Activated CD4-positive, alpha-beta T cell treated with anti-CD3 and anti-CD28 coated beads, Interleukin-2, amount 50 U/mL, for 4 hours (primary cell): ENCODE data around the gene TSPAN15.
A peak's percentile ranks its signal among the peaks of the same experiment; 100 is the strongest.
"Not testable (repeated sequence)": the region's sequence is repeated elsewhere in the genome, so short reads cannot be mapped to it uniquely, and the experiment has no call there.

ENCODE experiments used
- DNase-seq, 2 experiments: peaks; one replicate each; pipeline ENCODE4 v3.0.0-alpha.2; 2020

Gene TSPAN15

GRCh38 chr10:69505636-69506318 lies 54.5 kb downstream of the TSPAN15 start:
- no peak for DNase-seq

- no peak for DNase-seq
Observed at GRCh38 chr10:69506487-69506833, 55.2 kb downstream of the TSPAN15 start.

- DNase-seq = no peak
Observed at GRCh38 chr10:69506834-69507713, 55.8 kb downstream of the TSPAN15 start.

GRCh38 chr10:69508738-69509340 lies 57.6 kb downstream of the TSPAN15 start:
- no peak for DNase-seq

GRCh38 chr10:69512901-69513300 lies 61.6 kb downstream of the TSPAN15 start:
- DNase-seq = no peak

GRCh38 chr10:69513617-69514016 lies 62.4 kb downstream of the TSPAN15 start:
- DNase-seq = no peak

- peak; percentile 73 to 74 for DNase-seq
Observed at GRCh38 chr10:69515699-69516259, 64.5 kb downstream of the TSPAN15 start.

- no peak for DNase-seq
Observed at GRCh38 chr10:69516316-69516715, 65.1 kb downstream of the TSPAN15 start.

GRCh38 chr10:69516796-69517195 lies 65.5 kb downstream of the TSPAN15 start:
- no peak for DNase-seq

GRCh38 chr10:69517271-69517848 lies 66.1 kb downstream of the TSPAN15 start:
- DNase-seq = no peak

GRCh38 chr10:69527961-69528360 lies 76.7 kb downstream of the TSPAN15 start:
- no peak for DNase-seq

- no peak for DNase-seq
Observed at GRCh38 chr10:69533658-69534057, 82.4 kb downstream of the TSPAN15 start.

- DNase-seq = not testable (repeated sequence)
Observed at GRCh38 chr10:69536521-69536920, 85.3 kb downstream of the TSPAN15 start.

GRCh38 chr10:69537449-69537848 lies 86.2 kb downstream of the TSPAN15 start:
- no peak for DNase-seq

GRCh38 chr10:69538461-69538860 lies 87.2 kb downstream of the TSPAN15 start:
- no peak for DNase-seq

GRCh38 chr10:69541463-69541862 lies 90.2 kb downstream of the TSPAN15 start:
- DNase-seq = no peak

GRCh38 chr10:69549959-69550358 lies 98.7 kb downstream of the TSPAN15 start:
- no peak for DNase-seq

GRCh38 chr10:69552268-69552667 lies 101.0 kb downstream of the TSPAN15 start:
- DNase-seq = no peak

- no peak for DNase-seq
Observed at GRCh38 chr10:69553328-69553727, 102.1 kb downstream of the TSPAN15 start.

- DNase-seq = no peak
Observed at GRCh38 chr10:69554611-69555010, 103.3 kb downstream of the TSPAN15 start.
